Uterus (tissue), 4 donors: Measurements from ENCODE around the gene HDGFL1. TPM values are rescaled to one million over a fixed set of nuclear protein-coding genes. Genes with fewer than 3 reads are reported as not detected.

Source experiments
- DNase-seq, 2 donors: peaks; one replicate each; pipeline ENCODE4 v3.0.0-alpha.2; 2019 to 2020
- H3K27ac ChIP-seq, 2 donors: fragments of 200-600 bp; sonication (generic); 1 replicate in 1 of 2; 2 replicates in 1 of 2; pipeline ENCODE4 v1.5.1; 2016 to 2018
- H3K27me3 ChIP-seq, 2 donors: fragments of 200-600 bp; sonication (generic); one replicate each; pipeline ENCODE4 v1.5.1; 2018 to 2019; ENCODE audit warnings: control low read depth in 1 of 2
- H3K36me3 ChIP-seq, 2 donors: fragments of 200-600 bp; sonication (generic); one replicate each; pipeline ENCODE4 v1.5.1; 2019; ENCODE audit warnings: control low read depth in 1 of 2
- H3K4me1 ChIP-seq, 2 donors: fragments of 200-600 bp; sonication (generic); one replicate each; pipeline ENCODE4 v1.5.1; 2018 to 2019; ENCODE audit warnings: control low read depth in 1 of 2
- H3K4me3 ChIP-seq, 2 donors: fragments of 200-600 bp; sonication (generic); 1 replicate in 1 of 2; 2 replicates in 1 of 2; pipeline ENCODE4 v1.5.1; 2018 to 2019; ENCODE audit warnings: mild to moderate bottlenecking in 1 of 2
- H3K9me3 ChIP-seq, 2 donors: fragments of 200-600 bp; sonication (generic); one replicate each; pipeline ENCODE4 v1.5.1; 2019; ENCODE audit warnings: control low read depth in 1 of 2
- CTCF ChIP-seq, 4 experiments: fragments of 200-600 bp in 2 of 4; fragments of 450-650 bp in 2 of 4; sonication (generic) in 2 of 4; IDR thresholded peaks; one replicate each; pipeline ENCODE4 v1.5.1; 2016 to 2019; ENCODE audit warnings: antibody characterized with exemption in 4 of 4, mild to moderate bottlenecking in 2 of 4, moderate library complexity in 1 of 4
- POLR2A ChIP-seq, 2 donors: fragments of 450-650 bp; IDR thresholded peaks; one replicate each; pipeline ENCODE4 v1.6.1; 2016; ENCODE audit warnings: antibody characterized with exemption in 2 of 2, mild to moderate bottlenecking in 1 of 2, moderate library complexity in 1 of 2
- intact Hi-C: fragments of 100-400 bp; cut with DNase I; formaldehyde crosslinking; loops from one replicate; pipeline ENCODE4 v1.15.1; 2023; ENCODE audit warnings: low total_unique reads
- total RNA-seq, 4 donors: library from RNA; depleted of rRNA in 3 of 4; stranded (reverse); fragments of >200 nt in 3 of 4; gene quantifications; one replicate each; pipeline versions ENCODE4 v1.1.0 to v1.2.4, GENCODE V29; 2014 to 2023
- donor health status: DM: yes; HTN: yes; CAD: no.

Gene HDGFL1
- total RNA-seq, 4 donors from 2014 or later, result not detected

- no peak for DNase-seq
- H3K27ac ChIP-seq, result no peak overlapping the region
- no peak for TF ChIP-seq POLR2A (IDR thresholded peaks at IDR 0.05)
- TF ChIP-seq CTCF (IDR thresholded peaks at IDR 0.05), result no peak
- intact Hi-C loops, result no loop called here
- H3K4me1 ChIP-seq, result no peaks in the 10 kb centered on the region
- H3K27me3 ChIP-seq, result no peaks in the 10 kb centered on the region
- H3K9me3 ChIP-seq, result no peaks in the 10 kb centered on the region
- no peak overlapping the region for H3K4me3 ChIP-seq
- no peaks in the 10 kb centered on the region for H3K36me3 ChIP-seq
Observed at GRCh38 chr6:22583927-22584326, 14.6 kb downstream of the HDGFL1 start.

- intact Hi-C loops, result no loop called here
- no peak for DNase-seq
- H3K4me3 ChIP-seq, result no peak overlapping the region
Observed at GRCh38 chr6:22589118-22589517, 19.8 kb downstream of the HDGFL1 start.

GRCh38 chr6:22590423-22590822 is 21.1 kb downstream of the HDGFL1 start:
- Histone ChIP-seq H3K27ac (no peak overlapping the region), H3K27me3 (no peaks in the 10 kb centered on the region), H3K4me1 (no peaks in the 10 kb centered on the region), H3K9me3 (no peaks in the 10 kb centered on the region), H3K36me3 (no peaks in the 10 kb centered on the region), H3K4me3 (no peak overlapping the region)
- no peak for TF ChIP-seq CTCF (IDR thresholded peaks at IDR 0.05)
- TF ChIP-seq POLR2A (IDR thresholded peaks at IDR 0.05), result no peak
- no peak for DNase-seq
- intact Hi-C loops, result no loop called here

More at GRCh38 chr6:22589118-22589517, 19.8 kb downstream of the HDGFL1 start:
- Histone ChIP-seq H3K36me3 (no peaks in the 10 kb centered on the region), H3K4me1 (no peaks in the 10 kb centered on the region), H3K27ac (no peak overlapping the region), H3K9me3 (no peaks in the 10 kb centered on the region), H3K27me3 (no peaks in the 10 kb centered on the region)
- TF ChIP-seq CTCF (IDR thresholded peaks at IDR 0.05), result no peak
- TF ChIP-seq POLR2A (IDR thresholded peaks at IDR 0.05), result no peak

GRCh38 chr6:22593895-22594294 is 24.5 kb downstream of the HDGFL1 start:
- H3K27me3 ChIP-seq, result no peaks in the 10 kb centered on the region
- H3K9me3 ChIP-seq, result no peaks in the 10 kb centered on the region
- no peak overlapping the region for H3K4me3 ChIP-seq
- intact Hi-C loops, result no loop called here
- H3K27ac ChIP-seq, result no peak overlapping the region
- no peaks in the 10 kb centered on the region for H3K4me1 ChIP-seq
- no peaks in the 10 kb centered on the region for H3K36me3 ChIP-seq
- no peak for TF ChIP-seq CTCF (IDR thresholded peaks at IDR 0.05)
- TF ChIP-seq POLR2A (IDR thresholded peaks at IDR 0.05), result no peak
- no peak for DNase-seq

- TF ChIP-seq CTCF (IDR thresholded peaks at IDR 0.05) (no peak), POLR2A (IDR thresholded peaks at IDR 0.05) (no peak)
- Histone ChIP-seq H3K4me3 (no peak overlapping the region), H3K27me3 (no peaks in the 10 kb centered on the region), H3K36me3 (no peaks in the 10 kb centered on the region), H3K4me1 (no peaks in the 10 kb centered on the region), H3K27ac (no peak overlapping the region), H3K9me3 (no peaks in the 10 kb centered on the region)
- intact Hi-C loops, result no loop called here
- no peak for DNase-seq
Observed at GRCh38 chr6:22596011-22596410, 26.6 kb downstream of the HDGFL1 start.
